T-helper 1 cell treated with Interleukin-12 subunit alpha and Interleukin-12 subunit beta and Interleukin-4 antibody, amounts not matched to agents 30 μg/mL and 1 μg/mL, for 36 hours (primary cell): ENCODE results near the gene MARCHF11.

Experiments
- H3K27ac Mint-ChIP-seq: one replicate; pipeline ENCODE4 v1.8.0; 2021; ENCODE audit warnings: mild to moderate bottlenecking, mixed read lengths
- H3K27me3 Mint-ChIP-seq: one replicate; pipeline ENCODE4 v1.8.0; 2021; ENCODE audit warnings: low read depth, mixed read lengths
- H3K36me3 Mint-ChIP-seq: one replicate; pipeline ENCODE4 v1.8.0; 2021; ENCODE audit warnings: low read depth, mixed read lengths
- H3K4me1 Mint-ChIP-seq: one replicate; pipeline ENCODE4 v1.8.0; 2021; ENCODE audit warnings: low read depth, mixed read lengths
- H3K4me3 Mint-ChIP-seq: one replicate; pipeline ENCODE4 v1.8.0; 2021; ENCODE audit warnings: mild to moderate bottlenecking, moderate library complexity, mixed read lengths
- H3K9me3 Mint-ChIP-seq: one replicate; pipeline ENCODE4 v1.8.0; 2021; ENCODE audit warnings: mixed read lengths

Gene MARCHF11

GRCh38 chr5:16144416-16144815 is 35.2 kb downstream of the MARCHF11 start:
- no peak overlapping the region for H3K27ac Mint-ChIP-seq
- H3K4me1 Mint-ChIP-seq = no peaks in the 10 kb centered on the region
- no peaks in the 10 kb centered on the region for H3K27me3 Mint-ChIP-seq
- no peaks in the 10 kb centered on the region for H3K36me3 Mint-ChIP-seq
- no peaks in the 10 kb centered on the region for H3K9me3 Mint-ChIP-seq
- H3K4me3 Mint-ChIP-seq = no peak overlapping the region

- Mint-ChIP-seq H3K9me3 (peaks cover 4% of the 10 kb centered on the region), H3K27ac (no peak overlapping the region), H3K36me3 (no peaks in the 10 kb centered on the region), H3K4me1 (no peaks in the 10 kb centered on the region), H3K27me3 (no peaks in the 10 kb centered on the region), H3K4me3 (no peak overlapping the region)
These were observed 36.1 kb downstream of the MARCHF11 start for GRCh38 chr5:16143361-16144049.

GRCh38 chr5:16140944-16141343 is 38.6 kb downstream of the MARCHF11 start:
- Mint-ChIP-seq H3K27me3 (no peaks in the 10 kb centered on the region), H3K27ac (no peak overlapping the region), H3K36me3 (no peaks in the 10 kb centered on the region), H3K4me3 (no peak overlapping the region), H3K4me1 (no peaks in the 10 kb centered on the region), H3K9me3 (peaks cover 4% of the 10 kb centered on the region)

- Mint-ChIP-seq H3K27me3 (no peaks in the 10 kb centered on the region), H3K36me3 (no peaks in the 10 kb centered on the region), H3K27ac (no peak overlapping the region), H3K9me3 (peaks cover 4% of the 10 kb centered on the region), H3K4me3 (no peak overlapping the region), H3K4me1 (no peaks in the 10 kb centered on the region)
These were observed 39.2 kb downstream of the MARCHF11 start for GRCh38 chr5:16140417-16140816.

GRCh38 chr5:16137177-16137576 is 42.4 kb downstream of the MARCHF11 start:
- Mint-ChIP-seq H3K27ac (no peak overlapping the region), H3K36me3 (no peaks in the 10 kb centered on the region), H3K27me3 (no peaks in the 10 kb centered on the region)

GRCh38 chr5:16135506-16135905 is 44.1 kb downstream of the MARCHF11 start:
- Mint-ChIP-seq H3K9me3 (peaks cover 7% of the 10 kb centered on the region), H3K4me1 (no peaks in the 10 kb centered on the region), H3K4me3 (no peak overlapping the region), H3K27me3 (no peaks in the 10 kb centered on the region), H3K27ac (no peak overlapping the region), H3K36me3 (no peaks in the 10 kb centered on the region)

More at GRCh38 chr5:16137177-16137576, 42.4 kb downstream of the MARCHF11 start:
- Mint-ChIP-seq H3K9me3 (peaks cover 7% of the 10 kb centered on the region), H3K4me3 (no peak overlapping the region), H3K4me1 (no peaks in the 10 kb centered on the region)

- Mint-ChIP-seq H3K27ac (no peak overlapping the region), H3K27me3 (no peaks in the 10 kb centered on the region), H3K36me3 (no peaks in the 10 kb centered on the region), H3K4me1 (no peaks in the 10 kb centered on the region), H3K4me3 (no peak overlapping the region), H3K9me3 (peaks cover 7% of the 10 kb centered on the region)
These were observed 44.6 kb downstream of the MARCHF11 start for GRCh38 chr5:16135003-16135402.

- Mint-ChIP-seq H3K4me3 (no peak overlapping the region), H3K4me1 (no peaks in the 10 kb centered on the region), H3K27ac (no peak overlapping the region), H3K27me3 (no peaks in the 10 kb centered on the region), H3K9me3 (peaks cover 7% of the 10 kb centered on the region), H3K36me3 (no peaks in the 10 kb centered on the region)
These were observed 45.4 kb downstream of the MARCHF11 start for GRCh38 chr5:16134204-16134603.

- Mint-ChIP-seq H3K4me3 (no peak overlapping the region), H3K4me1 (no peaks in the 10 kb centered on the region), H3K27ac (no peak overlapping the region), H3K27me3 (no peaks in the 10 kb centered on the region), H3K36me3 (no peaks in the 10 kb centered on the region), H3K9me3 (peaks cover 3% of the 10 kb centered on the region)
These were observed 47.7 kb downstream of the MARCHF11 start for GRCh38 chr5:16131878-16132277.

- H3K36me3 Mint-ChIP-seq = no peaks in the 10 kb centered on the region
- peaks cover 3% of the 10 kb centered on the region for H3K9me3 Mint-ChIP-seq
- no peaks in the 10 kb centered on the region for H3K27me3 Mint-ChIP-seq
- H3K4me3 Mint-ChIP-seq = no peak overlapping the region
- no peaks in the 10 kb centered on the region for H3K4me1 Mint-ChIP-seq
- H3K27ac Mint-ChIP-seq = no peak overlapping the region
These were observed 50.6 kb downstream of the MARCHF11 start for GRCh38 chr5:16128944-16129343.

GRCh38 chr5:16127865-16128544 is 51.6 kb downstream of the MARCHF11 start:
- Mint-ChIP-seq H3K4me1 (no peaks in the 10 kb centered on the region), H3K27me3 (no peaks in the 10 kb centered on the region), H3K9me3 (peaks cover under 1% of the 10 kb centered on the region), H3K4me3 (no peak overlapping the region), H3K27ac (no peak overlapping the region), H3K36me3 (no peaks in the 10 kb centered on the region)

- H3K27me3 Mint-ChIP-seq = no peaks in the 10 kb centered on the region
- no peaks in the 10 kb centered on the region for H3K4me1 Mint-ChIP-seq
- peaks cover 4% of the 10 kb centered on the region for H3K9me3 Mint-ChIP-seq
- H3K36me3 Mint-ChIP-seq = no peaks in the 10 kb centered on the region
- no peak overlapping the region for H3K4me3 Mint-ChIP-seq
- H3K27ac Mint-ChIP-seq = no peak overlapping the region
These were observed 59.0 kb downstream of the MARCHF11 start for GRCh38 chr5:16120579-16120978.

GRCh38 chr5:16119790-16120189 is 59.8 kb downstream of the MARCHF11 start:
- Mint-ChIP-seq H3K9me3 (peaks cover 6% of the 10 kb centered on the region), H3K36me3 (no peaks in the 10 kb centered on the region), H3K4me3 (no peak overlapping the region), H3K27me3 (no peaks in the 10 kb centered on the region), H3K4me1 (no peaks in the 10 kb centered on the region), H3K27ac (no peak overlapping the region)

- Mint-ChIP-seq H3K27me3 (no peaks in the 10 kb centered on the region), H3K9me3 (peaks cover 19% of the 10 kb centered on the region)
These were observed 64.5 kb downstream of the MARCHF11 start for GRCh38 chr5:16115140-16115539.

GRCh38 chr5:16108418-16108817 is 71.2 kb downstream of the MARCHF11 start:
- Mint-ChIP-seq H3K4me3 (no peak overlapping the region), H3K27me3 (no peaks in the 10 kb centered on the region), H3K4me1 (no peaks in the 10 kb centered on the region), H3K36me3 (no peaks in the 10 kb centered on the region), H3K27ac (no peak overlapping the region), H3K9me3 (peaks cover 30% of the 10 kb centered on the region)

More at GRCh38 chr5:16115140-16115539, 64.5 kb downstream of the MARCHF11 start:
- H3K36me3 Mint-ChIP-seq = no peaks in the 10 kb centered on the region
- no peak overlapping the region for H3K4me3 Mint-ChIP-seq
- H3K27ac Mint-ChIP-seq = no peak overlapping the region
- H3K4me1 Mint-ChIP-seq = no peaks in the 10 kb centered on the region
